Stimulated activated CD4-positive, alpha-beta T cell treated with anti-CD3 and anti-CD28 coated beads, Interleukin-1b, Interleukin-23, amount 100 ng/mL, for 48 hours (primary cell): ENCODE data around the gene SLC9A9.
A peak's percentile ranks its signal among the peaks of the same experiment; 100 is the strongest.
"Not testable (repeated sequence)": the region's sequence is repeated elsewhere in the genome, so short reads cannot be mapped to it uniquely, and the experiment has no call there.

Source experiments
- DNase-seq: peaks from one replicate; pipeline ENCODE4 v3.0.0-alpha.2; 2020

Gene SLC9A9

GRCh38 chr3:143306407-143306806, 541.9 kb downstream of the SLC9A9 start:
- no peak for DNase-seq

GRCh38 chr3:143302638-143303171, 545.6 kb downstream of the SLC9A9 start:
- DNase-seq: no peak

GRCh38 chr3:143301031-143301901, 547.0 kb downstream of the SLC9A9 start:
- DNase-seq: no peak

- DNase-seq: no peak
Observed at GRCh38 chr3:143298886-143299535, 549.3 kb downstream of the SLC9A9 start.

GRCh38 chr3:143298380-143298779, 549.9 kb downstream of the SLC9A9 start:
- DNase-seq: no peak

- DNase-seq: no peak
Observed at GRCh38 chr3:143295201-143296080, 552.8 kb downstream of the SLC9A9 start.

GRCh38 chr3:143294188-143294587, 554.1 kb downstream of the SLC9A9 start:
- no peak for DNase-seq

GRCh38 chr3:143291836-143292447, 556.3 kb downstream of the SLC9A9 start:
- DNase-seq: no peak

GRCh38 chr3:143288944-143289343, 559.3 kb downstream of the SLC9A9 start:
- no peak for DNase-seq

- no peak for DNase-seq
Observed at GRCh38 chr3:143287403-143287802, 560.9 kb downstream of the SLC9A9 start.

- no peak for DNase-seq
Observed at GRCh38 chr3:143286392-143287010, 561.8 kb downstream of the SLC9A9 start.

GRCh38 chr3:143283432-143284128, 564.7 kb downstream of the SLC9A9 start:
- DNase-seq: peak; percentile 26

- no peak for DNase-seq
Observed at GRCh38 chr3:143280984-143281383, 567.3 kb downstream of the SLC9A9 start.

- not testable (repeated sequence) for DNase-seq
Observed at GRCh38 chr3:143279567-143279966, 568.7 kb downstream of the SLC9A9 start.

- no peak for DNase-seq
Observed at GRCh38 chr3:143278721-143279120, 569.5 kb downstream of the SLC9A9 start.

- no peak for DNase-seq
Observed at GRCh38 chr3:143277531-143277930, 570.7 kb downstream of the SLC9A9 start.

GRCh38 chr3:143276592-143276991, 571.7 kb downstream of the SLC9A9 start:
- DNase-seq: no peak

- no peak for DNase-seq
Observed at GRCh38 chr3:143273975-143274690, 574.1 kb downstream of the SLC9A9 start.

- no peak for DNase-seq
Observed at GRCh38 chr3:143271136-143271535, 577.1 kb downstream of the SLC9A9 start.

- no peak for DNase-seq
Observed at GRCh38 chr3:143269741-143270140, 578.5 kb downstream of the SLC9A9 start.

- no peak for DNase-seq
Observed at GRCh38 chr3:143267989-143268388, 580.3 kb downstream of the SLC9A9 start.
